HuH-7.5 (cell line): ENCODE results near the gene NPM3.

Source experiments
- DNase-seq: peaks from one replicate; pipeline ENCODE4 v3.0.0; 2011; ENCODE audit warnings: low spot score

NPM3 gene, protein sequence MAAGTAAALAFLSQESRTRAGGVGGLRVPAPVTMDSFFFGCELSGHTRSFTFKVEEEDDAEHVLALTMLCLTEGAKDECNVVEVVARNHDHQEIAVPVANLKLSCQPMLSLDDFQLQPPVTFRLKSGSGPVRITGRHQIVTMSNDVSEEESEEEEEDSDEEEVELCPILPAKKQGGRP

DNA sequence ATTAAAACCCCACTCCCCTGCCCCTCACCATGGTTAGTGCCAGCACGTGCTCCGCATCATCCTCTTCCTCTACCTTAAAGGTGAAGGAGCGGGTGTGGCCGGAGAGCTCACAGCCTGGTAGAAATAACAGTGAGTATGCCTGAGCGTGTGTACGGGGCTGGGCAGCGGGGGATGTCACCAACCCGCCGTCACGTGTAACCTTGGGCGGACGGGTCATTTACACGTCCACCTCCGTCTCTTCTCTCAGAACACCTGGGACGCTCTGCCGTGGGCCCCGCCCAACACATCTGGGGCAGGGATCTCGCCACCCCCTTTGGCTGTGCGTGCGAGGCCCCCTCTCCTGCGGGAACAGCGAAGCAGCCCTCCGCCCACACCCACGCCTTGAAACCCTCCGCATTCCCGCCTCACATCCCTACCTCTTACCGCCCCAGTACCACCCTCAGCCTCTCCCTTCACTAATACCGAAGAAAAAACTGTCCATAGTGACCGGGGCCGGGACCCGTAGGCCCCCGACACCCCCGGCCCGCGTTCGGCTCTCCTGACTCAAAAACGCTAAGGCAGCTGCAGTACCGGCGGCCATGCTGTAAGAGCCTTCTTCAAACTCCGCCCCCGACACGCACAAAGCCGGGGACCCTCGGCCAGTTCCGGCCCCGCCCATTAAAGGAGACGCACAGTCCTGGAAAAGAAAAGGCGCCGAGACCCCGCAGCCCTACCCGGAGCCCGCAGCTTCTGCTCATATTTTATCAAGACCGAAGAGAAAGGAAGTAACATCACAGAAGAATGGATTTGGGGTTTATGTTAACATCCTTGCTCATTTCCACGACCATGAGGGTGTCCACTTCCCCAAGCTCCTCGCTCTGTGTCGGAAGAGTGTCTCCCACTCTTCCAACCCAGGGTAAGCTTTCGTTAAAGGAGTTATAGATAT is at the start of gene NPM3:
Gene NPM3, minus strand, starts transcription at position 636 of the 925 bp plus-strand sequence. Its CDS starts 56 bp downstream, at position 580.
- peak; percentile 90 for DNase-seq

DNA sequence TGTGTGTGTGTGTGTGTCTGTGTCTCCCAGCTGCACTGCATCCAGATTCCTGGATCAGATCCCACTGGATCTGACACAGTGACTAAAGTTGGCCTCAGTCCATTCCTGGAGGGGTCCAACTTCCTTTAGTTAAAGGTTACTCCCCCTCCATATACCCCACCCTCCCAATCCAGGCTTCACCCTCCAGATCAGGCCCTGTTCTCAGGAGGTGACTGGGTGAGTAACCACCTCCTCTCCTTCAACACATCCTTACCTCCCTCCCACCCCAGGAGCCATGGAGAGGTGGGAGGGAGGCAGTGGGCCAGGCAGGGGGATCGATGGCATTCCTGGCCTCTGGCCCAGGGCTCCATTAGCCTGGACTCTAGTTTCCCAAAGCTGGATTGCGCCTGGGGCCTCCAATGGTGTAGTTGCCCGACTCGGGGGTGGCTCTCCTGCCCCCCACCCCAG is 49.1 kb upstream of the NPM3 start:
- DNase-seq = no peak

DNA sequence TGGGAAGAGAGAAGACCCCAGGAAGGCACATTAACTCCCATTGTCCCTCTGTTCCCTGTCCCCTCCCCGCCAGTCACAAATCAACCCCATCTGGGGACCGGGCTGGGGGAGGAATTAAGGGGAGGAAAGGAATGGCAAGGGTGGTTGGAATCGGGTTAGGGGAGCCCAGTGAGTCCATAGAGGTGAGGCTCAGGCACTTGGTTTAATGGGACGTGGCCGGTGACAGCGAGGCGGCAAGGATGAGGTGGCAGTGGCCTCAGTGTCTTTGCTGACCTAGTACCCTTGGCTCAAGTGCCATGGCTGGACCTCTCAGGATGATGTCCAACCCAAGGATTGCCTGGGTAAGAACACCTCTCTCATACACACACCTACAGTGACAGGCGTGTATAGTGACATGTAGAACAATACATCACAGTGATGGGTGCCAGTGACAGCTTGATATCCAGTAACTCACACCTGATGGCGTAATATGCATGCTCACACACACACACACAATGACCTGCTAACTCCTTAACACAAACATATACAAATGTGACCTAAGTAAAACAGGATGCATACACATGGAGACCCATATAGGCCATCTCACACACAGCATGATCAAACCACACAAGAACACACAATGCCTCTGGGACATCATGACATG is 48.0 kb upstream of the NPM3 start:
- no peak for DNase-seq

DNA sequence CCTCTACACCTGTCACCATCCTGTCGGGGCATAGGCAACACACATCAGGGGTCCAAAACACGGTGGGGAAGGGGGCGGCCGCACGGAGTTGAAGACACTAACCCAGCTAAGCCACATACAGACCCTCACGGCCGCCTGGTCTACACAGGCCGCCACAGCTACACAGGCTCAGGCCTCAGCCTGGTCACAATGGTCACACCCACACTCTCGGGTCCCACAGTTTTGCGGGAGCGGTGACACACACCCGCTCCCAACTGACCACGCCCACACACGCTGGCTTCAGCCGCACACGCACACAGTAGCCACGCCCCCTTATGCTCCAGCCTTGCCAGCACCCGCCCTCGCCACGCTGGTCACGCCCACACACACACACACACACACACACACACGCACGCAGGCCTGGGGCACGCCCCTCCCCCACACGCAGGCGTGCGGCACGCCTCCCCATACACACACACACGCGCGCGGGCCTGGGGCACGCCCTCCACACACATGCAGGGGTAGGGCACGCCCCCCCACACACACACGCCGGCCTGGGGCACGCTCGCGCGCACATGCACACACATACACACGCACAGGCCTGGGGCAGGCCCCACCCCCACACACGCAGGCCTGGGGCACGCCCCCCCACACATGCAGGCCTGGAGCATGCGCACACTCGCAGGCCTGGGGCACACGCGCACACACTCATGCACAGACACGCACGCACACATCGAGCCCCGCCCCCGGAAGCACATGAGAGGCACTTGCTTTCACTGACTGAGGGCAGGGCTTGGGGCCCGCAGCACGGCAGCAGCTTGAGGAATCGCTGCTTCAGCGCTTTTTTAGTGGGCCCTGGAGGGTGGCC is 47.3 kb upstream of the NPM3 start:
- peak; percentile 86 for DNase-seq

DNA sequence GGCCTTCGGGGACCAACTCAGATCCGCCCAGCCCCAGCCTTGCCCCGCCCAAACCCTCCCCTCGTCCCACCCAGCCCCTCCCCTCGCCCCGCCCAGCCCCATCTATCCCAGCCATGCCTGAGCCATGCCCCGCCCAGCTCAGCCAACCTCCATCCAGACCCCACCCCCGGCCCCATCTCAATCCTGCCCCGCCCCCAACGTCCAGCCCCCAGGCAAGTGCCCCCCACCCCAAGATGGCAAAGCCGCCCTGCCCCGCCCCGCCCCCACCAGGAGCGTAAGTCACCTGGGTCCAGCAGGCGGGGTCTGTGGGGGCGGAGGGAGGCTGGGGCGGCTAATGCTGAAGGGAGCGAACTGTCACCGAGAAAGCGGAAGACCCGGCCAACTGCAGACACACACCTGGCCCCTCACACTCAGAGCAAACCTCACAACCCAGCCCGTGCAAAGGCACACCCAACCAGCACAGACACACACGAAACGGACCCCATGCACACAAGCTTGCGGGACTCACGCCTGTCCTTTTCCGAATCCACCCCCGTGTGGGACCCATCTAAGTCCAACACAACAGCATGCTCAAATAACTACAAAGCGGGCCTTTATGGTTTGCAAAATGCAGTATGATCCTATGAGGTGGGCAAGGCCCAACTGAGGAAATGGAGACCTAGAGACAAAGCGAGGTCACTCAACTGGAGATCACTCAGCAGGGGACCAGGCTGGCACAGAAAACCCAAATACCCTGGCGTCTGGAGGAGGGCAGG is 46.5 kb upstream of the NPM3 start:
- DNase-seq = no peak

DNA sequence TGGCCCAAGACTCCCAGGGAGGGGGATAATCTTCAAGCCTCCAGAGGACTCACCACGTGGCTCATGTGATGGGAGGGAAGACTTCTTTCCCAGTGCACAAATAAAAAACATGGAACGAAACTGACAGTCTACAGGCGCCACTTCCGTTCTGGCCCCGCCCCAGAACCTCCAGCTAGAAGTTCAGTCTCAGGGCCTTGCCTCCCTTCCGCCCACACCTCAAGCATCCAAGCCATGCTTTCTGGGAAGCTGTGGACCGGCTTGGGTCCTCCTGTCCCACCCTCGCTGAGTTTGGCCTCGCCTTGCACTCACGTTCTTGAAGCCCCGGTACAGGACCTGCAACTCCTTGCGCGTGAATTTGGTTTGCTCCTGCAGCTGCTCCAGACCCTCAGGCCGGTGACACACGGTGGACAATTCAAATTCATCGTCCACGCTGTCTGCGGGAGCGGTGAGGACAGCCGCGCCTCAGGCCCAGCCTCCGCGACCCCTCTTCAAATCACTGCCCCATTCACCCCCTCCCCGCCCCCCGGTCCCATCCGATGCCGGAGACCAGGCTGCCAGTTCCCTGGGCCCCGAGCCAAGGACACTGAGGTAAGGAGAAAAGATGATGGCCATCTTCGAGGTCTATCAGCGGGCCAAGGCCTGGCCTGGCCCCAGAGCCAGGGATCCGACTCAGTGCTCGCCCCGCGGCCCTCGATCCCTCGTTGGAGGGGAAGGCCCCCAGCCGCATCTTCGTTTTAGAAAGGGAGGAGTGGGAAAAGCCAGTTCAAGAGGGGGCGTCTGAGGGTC is 45.7 kb upstream of the NPM3 start:
- DNase-seq = no peak

DNA sequence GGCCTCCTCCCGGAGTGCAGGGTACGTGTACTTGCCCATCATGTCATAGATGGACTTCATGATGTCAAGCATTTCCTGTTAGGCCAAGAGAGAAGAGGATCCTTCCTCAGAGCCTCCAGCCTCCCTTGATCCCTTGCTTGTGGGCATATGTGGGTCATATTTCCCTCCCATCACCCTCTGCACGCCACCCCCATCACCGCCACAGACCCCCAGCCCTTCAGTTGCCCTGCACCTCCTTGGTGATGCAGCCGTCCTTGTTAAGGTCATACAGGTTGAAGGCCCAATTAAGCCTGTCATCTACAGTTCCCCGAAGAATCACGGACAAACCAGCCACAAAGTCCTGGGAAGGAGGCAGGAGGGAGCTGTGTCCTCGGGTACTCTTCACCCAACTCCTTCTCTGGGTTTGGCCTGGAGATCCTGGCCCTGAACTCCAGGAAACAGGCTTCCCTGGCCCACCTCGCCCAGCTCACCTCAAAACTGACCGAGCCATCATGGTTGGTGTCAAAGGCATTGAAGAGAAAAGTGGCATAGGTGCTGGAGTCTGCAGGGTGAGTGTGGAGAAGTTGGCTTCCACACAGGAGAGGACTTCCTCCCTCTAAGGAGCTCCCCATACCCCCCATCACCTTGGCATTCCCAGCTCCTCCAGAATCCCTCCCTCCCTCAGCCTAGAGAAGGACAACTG is 44.8 kb upstream of the NPM3 start:
- DNase-seq = no peak

DNA sequence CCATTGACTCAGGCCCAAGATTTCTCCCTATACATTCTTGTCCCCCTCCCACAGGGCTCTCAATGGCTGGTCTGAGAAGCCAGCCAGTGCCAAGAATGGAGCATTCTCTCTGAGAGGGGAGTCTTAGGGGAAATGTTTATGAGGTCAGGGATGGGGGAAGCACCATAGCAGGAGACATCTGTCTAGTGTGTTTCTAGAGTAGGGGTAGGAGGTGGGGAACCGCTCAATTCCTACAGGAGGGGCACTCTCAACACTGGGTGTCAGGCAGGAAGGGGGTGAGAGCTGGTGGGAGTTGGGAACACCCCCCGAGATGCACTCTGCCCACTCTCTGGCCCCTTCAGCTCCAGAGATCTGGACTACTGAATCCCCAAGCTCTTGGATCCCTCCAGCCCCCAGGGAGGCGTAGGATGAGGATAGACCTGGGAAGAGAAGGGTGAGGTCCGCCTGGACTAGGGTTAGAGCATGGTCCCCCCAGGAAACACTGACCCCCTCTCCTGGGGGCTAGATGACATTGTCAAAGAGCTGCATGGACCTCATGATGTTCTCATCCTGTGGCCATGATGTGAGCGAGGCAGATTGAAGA is 43.7 kb upstream of the NPM3 start:
- DNase-seq = no peak

DNA sequence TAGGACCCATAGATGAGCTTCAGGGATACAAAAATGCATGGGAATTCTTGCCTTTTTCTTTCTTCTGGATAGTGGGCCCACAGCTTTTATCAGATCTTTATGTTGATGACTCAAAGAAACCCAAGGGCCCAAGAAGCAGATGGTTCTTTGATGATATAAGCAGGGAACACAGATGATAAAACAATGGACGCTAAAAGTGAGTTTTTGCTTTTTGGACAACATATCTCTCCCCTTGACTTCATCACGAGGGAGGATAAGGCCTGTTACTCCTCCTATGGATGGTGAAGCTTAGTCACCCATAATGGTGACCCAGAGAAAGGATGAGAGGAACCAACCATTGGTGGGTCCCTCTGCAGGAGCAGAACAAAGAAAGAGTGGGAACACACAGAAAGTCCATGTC is 41.5 kb upstream of the NPM3 start:
- DNase-seq = no peak

DNA sequence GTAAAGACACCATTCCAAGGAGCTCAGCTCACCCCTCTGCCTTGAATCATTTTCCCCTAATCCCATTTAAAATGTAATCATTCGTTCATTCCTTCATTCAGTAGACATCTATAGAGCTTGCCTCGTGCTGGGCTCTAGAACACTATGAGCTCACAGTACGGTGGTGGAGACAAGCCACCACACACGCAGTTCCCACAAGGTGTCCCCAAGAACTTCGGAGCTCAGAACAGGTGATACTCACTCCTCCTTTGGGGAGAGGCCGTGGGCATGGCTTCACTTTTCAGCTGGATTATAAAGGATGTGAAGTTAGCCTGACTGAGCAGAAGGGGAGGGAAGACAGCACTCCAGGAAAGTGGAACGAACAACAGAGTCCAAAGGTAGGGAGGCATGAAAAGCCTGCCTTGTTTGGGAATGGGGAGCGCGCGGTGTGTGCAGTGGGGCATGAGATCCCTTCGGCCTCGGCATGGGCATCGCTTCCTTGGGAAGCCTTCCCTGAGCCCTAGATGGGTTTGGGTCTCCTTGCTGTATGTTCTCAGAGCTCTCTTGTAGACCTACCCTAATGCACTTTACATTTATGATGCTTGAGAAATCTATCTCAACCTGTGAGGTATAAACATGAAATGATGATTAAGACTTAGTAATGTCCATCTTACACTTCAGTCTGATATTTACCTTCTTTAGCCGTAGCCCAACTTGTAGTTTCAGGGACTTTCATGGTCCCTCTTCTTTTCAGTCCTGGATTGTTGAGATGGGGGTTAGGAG is 35.8 kb upstream of the NPM3 start:
- no peak for DNase-seq

DNA sequence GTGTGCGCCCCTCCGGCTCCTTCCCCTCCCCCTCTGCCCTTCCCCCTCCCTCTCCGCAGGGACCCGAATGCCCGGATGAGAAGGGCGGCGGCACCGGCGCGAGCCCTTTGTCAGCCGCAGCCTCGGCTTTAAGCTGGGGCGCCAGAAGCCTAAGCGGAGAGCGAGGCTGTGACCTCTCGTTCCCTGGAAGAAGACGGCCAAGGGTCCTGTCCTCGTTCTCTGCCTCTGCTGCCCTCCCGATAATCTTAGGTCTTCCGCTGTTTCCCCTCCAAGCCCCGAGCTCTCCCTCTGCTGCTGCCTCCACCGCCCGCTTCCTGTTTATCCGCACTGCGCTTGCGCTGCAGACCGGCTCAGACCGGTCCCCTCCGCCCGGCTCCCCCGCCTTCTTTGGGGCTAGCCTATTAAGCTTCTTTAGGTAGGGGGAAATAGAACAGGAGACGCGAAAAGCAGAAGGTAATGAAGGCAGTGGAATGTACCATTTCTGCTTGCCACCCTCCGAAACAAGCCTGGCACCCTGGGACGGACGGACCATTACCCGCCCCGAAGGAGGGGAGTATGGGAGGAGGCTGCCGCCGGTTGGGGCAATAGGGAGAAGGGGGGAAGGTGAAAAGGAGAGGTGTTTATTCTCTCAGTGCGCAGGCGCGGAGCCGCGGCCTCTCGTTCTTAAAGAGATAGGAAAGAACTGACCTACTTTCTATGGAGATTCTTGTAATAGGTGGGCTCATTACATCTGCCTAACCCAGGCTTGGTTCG is 35.0 kb upstream of the NPM3 start, which contains the start of gene OGA:
Gene OGA, minus strand, starts transcription at position 326 of the 753 bp plus-strand sequence. CDS start 422 bp downstream, outside the sequence.
- peak; percentile 92 for DNase-seq

DNA sequence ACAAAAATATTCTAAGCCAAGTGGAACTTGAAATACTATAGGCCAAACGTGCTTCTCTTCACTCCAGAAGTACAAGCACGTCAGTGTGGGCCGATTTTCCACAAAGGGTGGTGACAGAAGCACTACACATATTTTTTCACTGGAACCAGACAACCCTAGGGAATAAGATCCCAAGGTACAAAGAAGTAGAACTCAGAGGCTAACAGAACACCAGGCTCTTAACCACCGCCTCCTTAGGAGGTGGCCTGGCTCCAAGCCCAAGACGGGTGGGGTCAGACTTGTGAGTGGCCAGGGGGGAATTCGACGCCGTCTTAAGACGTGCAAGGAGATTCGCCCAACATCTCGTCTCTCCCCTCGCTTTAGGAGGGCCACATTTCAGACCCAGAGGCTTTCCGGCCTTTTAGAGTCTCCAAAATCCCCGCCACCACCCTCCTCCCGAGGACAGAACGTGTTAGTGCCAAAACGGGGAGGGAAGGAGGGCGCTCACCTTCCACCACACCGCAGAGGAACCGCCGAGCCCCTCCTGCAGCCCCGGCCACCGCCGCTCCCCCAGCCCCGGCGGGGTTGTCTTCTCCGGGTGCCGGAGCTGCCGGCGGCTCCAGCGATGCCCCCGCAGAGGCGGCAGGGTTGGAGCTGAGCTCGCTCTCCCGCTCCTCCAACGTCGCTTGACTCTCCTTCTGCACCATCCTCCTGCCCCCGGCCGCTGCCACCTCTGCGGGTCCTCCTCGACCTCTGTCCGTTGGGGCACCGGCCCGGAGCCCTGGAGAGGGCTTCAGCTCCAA is 34.3 kb upstream of the NPM3 start:
- DNase-seq = no peak

DNA sequence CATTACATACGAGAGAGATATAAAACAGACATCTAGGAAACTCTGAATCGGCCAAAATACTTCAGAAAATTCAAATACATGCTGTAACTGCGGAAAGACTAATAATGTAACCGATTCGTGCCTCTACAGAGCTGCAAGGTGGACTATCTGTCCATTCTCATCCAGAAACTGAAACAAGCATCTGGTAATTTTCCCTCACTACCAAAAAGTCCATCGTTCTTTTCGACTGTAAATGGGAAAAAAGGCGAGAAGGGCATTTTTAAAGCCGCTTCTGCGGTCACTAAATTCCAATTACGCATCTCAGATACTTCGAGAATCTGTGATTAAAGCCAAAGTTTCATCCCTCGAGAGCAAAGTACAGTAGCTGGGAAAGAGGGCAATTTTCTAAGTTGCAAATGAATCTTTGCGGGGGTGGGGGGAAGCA is 33.7 kb upstream of the NPM3 start:
- DNase-seq = no peak

DNA sequence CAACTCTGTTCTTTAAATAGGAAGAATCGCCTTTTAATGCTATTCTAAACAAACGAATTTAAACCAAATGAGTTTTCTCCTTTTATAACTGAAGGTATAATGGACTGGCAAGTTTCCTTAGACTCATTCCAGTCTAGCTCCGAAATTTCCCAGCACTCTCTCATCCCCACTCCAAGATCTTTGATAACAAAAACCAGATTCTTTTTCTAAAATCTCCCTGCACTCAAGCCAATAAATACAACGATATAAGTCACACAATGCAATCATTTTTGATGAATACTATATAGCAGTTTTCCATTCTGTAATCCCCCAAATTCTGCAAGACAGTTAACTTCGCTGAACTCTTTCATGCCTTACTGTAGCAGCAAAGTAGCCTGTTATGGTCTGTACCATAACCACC is 33.1 kb upstream of the NPM3 start:
- DNase-seq = no peak

DNA sequence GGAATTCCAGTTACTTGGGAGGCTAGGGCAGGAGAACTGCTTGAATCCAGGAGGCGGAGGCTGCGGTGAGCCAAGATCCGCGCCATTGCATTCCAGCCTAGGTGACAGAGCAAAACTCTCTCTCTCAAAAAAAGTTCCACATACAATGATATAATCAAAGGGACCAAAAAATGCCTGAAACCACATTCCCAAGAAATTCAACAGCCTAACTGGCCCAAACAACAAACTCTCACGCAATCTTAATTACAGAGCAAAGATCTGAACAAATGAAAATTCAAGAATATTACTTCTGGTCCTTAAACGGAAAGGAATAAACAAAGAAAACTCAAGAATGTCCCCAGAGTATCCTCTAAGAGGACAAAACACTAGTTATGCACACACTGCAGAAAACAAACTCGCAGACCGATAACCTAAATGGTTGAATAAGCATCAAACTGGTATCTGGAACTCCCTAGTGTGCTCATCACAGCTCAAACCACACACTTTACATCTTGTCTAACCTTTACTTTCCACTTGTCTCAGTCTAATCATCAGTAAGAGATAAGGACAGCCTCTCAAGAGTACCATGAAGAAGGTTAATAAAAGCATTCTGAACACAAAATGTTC is 31.3 kb upstream of the NPM3 start:
- no peak for DNase-seq

DNA sequence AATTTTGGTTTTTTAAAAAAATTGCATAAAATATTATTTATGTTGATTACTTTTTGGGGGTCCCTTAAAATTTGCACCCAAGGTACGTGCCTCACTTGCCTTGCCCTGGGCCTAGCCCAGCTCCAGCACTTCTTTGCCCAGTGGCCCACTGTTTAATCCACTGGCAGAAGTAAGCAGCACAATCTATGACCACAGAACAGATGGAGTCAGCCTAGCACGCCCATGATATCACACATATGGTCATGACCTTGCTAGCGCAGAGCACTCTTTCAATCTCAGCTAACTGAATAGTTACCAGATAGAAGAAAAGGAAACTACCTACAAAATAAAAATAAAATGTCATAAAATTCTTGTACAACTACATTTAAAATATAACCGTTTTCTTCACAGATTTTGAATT is 29.4 kb upstream of the NPM3 start:
- DNase-seq = no peak

DNA sequence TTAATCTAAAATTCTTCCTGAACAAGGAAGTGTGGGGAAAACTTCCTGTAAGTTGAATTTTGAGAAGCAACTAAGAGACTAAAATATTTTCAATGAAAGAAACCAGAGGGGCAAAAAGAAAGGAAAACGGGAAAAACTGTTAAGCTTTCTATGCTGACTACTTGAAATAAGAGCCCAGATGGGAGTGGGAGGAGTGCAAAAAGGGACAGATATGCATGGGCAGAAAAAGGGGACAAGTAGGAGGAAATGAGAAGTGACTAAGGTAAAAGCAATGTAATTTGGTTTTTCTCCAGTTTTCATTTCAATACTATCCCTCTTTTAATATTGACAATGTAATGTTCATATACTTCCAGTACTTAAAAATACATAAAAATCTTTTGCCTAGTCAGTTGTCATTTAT is 23.9 kb upstream of the NPM3 start:
- no peak for DNase-seq
